Measurements from ENCODE around the gene SNED1. TPM values are rescaled to one million over a fixed set of nuclear protein-coding genes. Genes with fewer than 3 reads are reported as not detected.

Gene SNED1
- total RNA-seq, 1 donor from 2014 or later: 7.4 TPM

DNA sequence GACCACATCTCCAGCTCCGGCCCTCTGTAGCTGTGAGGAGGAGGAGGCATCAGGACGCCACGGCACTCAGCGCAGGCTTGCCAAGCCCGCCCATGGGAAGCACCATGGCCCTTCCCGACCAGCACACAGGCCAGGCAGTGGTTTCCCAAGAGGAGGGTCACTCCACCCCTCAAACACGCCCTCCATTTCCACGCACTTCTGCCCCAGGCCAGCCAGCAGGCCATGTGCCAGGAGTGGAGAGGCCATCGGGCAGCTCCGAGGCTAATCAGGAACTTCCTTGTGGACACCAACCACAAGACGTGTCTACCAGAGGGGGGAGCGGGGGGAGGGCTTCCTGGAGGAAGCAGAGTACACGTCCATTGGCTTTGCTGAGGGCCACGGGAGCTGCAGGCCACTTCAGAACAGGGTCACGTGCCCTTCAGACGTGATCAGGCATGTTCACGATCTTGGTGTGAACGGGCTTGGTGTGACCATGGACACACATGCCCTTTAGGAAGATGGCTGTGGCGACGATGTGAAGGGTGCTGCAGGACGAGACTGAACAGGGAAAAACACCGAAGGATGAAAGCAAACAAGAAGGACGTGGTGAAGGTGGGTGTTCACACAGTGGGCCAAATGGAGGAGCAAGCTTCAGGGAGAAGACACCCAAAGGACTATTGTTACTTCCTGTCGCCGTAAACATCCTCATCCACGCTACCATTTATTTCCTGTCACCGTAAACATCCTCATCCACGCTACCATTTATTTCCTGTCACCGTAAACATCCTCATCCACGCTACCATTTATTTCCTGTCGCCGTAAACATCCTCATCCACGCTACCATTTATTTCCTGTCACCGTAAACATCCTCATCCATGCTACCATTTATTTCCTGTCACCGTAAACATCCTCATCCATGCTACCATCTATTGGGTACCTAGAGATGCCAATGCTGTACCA lies 110.1 kb downstream of the SNED1 start:
- DNase-seq: no peak
- ATAC-seq: no peak
- intact Hi-C loops (cut with micrococcal nuclease): no loop called here

DNA sequence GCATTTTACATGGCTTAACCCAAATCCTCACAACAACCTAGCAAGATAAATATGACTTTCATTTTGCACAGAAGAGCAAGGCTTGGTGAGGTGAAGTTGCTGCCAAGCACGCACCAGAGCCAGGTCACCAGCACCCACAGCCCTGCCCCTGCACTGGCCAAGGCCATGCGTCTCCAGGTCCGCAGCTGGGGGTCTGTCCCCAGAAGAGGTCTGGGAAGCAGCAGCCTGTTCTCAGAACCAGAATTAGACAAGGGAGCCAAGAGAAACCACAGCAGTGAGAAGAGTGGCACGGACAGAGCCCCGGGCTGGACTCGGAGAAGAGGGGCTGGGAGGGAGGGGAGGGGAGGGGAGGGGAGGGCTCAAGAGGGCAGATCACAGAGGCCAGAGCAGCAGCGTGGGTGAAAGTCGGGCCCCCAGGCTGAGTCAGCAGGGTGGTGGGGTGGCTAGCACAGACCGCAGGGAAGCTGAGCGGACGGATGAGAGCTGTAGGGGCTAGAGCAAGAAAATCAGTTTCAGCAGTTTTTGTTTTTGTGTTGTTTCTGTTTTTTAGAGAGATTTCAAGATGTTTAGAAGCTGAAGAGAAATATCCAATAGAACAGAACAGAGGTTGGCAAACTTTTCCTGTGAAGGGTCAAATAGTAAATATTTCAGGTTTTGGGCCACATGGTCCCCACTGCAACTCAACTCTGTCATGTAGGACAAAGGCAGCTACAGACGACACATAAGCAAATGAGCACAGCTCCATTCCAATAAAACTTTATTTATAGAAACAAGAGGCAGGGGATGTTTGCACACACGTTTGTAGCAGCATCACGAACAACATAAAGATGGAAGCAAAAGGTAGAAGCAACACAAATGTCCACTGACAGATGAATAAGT lies 111.0 kb downstream of the SNED1 start:
- DNase-seq (no peak), ATAC-seq (no peak)
- intact Hi-C loops (cut with micrococcal nuclease): no loop called here

DNA sequence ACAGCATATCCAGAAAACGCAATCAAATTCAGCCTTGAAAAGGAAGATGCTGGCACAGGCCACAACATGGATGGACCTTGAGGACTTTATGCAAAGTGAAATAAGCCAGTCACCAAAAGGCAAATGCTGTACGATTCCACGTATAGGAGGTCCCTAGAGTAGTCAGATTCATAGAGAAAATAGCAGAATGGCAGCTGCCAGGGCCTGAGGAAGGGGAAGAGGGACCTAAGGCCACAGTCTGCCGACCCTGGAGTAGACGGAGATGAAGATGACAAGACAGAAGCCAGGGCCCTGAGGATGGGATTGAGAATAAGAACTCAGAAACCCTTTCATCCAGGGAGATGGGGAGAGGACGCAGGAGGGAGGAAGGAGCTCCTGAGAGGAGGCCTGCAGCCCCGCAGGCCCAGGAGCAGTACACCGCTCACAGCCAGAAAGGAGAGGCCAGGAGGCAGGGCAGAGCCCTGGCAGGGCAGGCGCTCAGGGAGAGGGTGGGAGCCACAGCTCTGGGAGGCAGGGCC lies 111.7 kb downstream of the SNED1 start:
- intact Hi-C loops (cut with micrococcal nuclease): no loop called here
- ATAC-seq (no peak), DNase-seq (no peak)

DNA sequence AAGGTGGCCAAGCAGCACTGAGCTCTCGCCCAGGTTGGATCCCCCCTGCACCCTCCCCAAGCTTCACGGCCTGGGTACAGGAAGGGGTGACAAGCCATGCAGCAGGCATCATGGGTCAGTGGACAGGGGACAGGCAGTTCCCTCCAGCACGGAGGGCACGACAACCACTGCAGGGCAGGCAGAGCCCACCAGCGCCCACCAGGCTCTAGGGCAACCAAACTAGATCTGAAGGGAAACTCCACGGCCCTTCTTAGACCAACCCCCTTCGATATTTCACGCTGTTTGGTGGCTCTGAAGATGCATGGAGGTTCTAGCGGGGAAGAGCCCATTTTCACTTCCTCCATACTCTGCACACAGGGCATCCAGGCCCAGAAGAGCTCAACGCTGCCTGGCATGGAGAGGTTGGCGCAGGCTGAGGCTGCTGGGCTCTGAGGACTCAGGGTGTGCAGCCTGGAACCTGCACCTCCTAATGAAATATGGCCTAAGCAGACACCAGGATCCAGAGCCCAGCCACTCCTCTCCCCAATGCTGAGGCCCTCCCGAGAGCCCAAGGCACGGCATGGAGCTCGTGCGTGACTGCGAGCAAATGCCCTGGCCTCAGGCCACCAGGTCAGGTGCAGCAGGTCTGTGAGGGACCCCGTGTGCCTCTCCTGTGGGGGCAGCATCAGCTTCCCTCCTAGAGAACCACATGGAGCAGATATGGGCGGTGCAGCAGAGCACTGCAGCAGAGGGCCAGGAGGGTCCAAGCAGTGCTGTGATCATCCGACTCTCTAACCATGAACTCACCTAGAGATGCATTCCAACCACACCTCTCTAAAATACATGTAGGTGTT lies 112.4 kb downstream of the SNED1 start:
- intact Hi-C loops (cut with micrococcal nuclease): no loop called here
- ATAC-seq (no peak), DNase-seq (no peak)

DNA sequence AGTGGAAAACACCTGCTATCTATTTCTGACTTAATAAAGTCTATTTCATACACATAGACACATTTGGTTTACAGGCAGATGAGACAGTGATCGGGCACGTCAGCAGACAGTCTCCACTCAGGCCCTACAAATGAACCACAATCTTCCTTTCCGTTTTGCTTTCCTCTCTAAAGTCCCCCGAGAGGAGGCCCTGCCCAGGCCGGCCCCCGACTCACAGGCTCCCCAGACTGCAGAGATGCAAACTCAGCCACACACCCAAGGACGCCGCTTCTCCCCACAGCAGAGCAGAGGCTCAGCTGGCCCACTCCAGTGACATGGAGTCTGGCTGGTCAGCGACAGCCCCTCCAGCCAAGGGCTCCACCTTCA lies 113.0 kb downstream of the SNED1 start:
- ATAC-seq (no peak), DNase-seq (no peak)
- intact Hi-C loops (cut with micrococcal nuclease): no loop called here

DNA sequence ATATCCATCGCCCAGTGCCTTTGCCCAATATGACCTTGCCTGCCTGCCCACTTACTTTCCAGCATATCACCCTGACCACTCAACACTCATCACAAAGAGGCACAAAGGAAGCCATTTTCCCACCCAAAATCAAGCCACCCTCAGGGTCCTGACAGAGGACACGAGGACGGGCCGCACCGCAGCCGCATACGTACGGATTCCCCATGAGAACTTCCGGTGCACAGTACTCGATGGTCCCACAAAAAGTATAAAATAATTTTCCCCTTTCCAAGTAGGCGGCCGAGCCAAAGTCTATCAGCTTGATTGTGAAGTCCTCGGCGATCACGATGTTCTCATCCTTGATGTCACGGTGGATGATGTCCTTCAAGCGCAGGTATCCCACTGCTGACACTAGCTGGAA lies 113.6 kb downstream of the SNED1 start:
- ATAC-seq (no peak), DNase-seq (no peak)
- intact Hi-C loops (cut with micrococcal nuclease): no loop called here

DNA sequence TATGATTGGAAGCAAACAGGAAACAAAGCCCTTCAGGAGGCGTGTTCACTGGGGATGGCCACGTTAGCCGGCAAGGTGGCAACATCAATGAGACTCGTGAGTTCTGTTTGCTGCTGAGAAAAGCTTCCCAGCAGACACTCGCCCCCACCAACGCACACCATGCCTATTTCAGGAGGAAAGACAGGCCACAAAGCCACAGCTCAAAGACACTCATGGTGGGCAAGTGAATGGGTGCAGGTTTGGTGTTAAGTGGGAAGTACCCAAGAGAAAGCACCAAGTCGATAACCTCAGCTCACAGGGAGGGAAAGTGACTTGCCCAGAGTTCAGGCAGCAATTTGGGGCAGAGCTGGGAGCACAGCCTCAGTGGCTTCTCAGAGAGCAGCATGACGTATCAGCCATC lies 114.2 kb downstream of the SNED1 start:
- ATAC-seq (no peak), DNase-seq (no peak)
- intact Hi-C loops (cut with micrococcal nuclease): no loop called here

DNA sequence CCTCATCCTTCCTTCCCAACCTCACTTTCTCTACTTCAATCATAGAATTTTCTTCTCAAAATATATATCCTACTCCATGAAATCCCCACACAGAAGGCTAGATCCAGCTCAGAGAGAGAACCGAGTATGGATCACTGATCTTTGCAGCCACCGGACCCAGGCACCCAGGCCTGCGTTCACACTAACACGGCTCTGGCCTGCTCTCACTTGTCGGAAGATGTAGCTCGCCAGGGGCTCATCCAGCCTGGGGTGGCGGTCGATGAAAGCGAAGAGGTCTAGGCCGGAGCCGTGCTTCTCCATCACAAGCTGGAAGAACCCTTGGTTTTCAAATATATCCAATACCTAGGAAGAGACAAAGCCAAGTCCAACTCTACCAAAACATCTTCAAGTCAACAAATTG lies 116.4 kb downstream of the SNED1 start:
- intact Hi-C loops (cut with micrococcal nuclease): no loop called here
- no peak for DNase-seq
- ATAC-seq: no peak

DNA sequence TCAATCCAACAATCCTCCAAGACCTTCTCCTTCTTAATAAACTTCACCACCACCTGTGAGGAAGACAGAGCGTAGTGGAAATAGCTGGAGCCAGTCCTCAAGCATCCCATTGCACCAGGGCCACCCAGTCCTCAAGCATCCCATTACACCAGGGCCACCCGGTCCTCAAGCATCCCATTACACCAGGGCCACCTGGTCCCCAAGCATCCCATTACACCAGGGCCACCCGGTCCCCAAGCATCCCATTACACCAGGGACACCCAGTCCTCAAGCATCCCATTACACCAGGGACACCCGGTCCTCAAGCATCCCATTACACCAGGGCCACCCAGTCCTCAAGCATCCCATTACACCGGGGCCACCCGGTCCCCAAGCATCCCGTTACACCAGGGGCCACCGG lies 116.9 kb downstream of the SNED1 start:
- intact Hi-C loops (cut with micrococcal nuclease): no loop called here
- no peak for ATAC-seq
- no peak for DNase-seq

DNA sequence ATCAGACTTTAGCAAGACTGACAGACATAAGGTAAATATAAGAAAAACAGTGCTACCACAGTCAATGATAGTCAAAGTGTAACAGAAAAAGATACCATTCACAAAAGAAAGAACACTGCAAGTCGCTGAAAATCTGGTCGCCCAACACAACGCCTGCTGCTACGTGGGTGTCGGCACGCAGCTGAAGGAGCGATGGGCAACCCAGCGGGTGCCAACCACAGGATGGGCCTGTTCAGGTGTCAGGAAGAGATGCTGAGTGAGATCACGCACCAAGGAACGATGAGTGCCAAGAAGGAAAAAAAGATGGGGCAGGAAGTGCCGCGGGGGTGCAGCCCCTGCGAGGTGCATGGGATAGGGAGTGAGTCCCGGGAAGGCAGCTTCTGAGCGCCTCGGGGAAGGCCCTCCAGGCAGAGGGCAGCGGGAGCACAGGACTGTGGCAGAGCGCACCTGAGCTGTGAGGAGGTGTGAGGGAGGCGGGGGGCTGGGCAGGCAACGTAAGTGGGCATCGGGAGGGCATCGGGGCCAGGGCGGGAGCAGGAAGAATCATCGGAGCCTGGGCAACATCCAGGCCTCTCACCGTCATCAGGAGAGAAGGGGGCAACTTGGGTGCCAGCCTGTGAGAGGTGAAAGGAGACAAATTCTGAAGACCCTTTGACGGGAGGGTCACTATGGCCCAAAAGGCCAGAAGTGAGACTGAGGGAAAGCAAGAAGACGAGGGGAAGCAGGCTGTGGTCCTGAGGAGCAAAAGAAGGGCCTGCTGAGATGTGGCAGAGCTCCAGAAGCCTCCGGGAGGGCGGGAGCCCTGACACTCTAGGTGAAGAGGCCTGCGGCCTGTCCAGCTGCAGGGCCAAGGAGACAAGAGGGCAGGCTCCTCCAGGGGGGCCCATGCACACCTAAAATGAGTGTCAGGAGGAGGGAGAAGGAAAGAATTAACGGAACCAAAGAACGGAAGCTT lies 118.5 kb downstream of the SNED1 start:
- ATAC-seq: no peak
- peak; percentile 16 for DNase-seq

DNA sequence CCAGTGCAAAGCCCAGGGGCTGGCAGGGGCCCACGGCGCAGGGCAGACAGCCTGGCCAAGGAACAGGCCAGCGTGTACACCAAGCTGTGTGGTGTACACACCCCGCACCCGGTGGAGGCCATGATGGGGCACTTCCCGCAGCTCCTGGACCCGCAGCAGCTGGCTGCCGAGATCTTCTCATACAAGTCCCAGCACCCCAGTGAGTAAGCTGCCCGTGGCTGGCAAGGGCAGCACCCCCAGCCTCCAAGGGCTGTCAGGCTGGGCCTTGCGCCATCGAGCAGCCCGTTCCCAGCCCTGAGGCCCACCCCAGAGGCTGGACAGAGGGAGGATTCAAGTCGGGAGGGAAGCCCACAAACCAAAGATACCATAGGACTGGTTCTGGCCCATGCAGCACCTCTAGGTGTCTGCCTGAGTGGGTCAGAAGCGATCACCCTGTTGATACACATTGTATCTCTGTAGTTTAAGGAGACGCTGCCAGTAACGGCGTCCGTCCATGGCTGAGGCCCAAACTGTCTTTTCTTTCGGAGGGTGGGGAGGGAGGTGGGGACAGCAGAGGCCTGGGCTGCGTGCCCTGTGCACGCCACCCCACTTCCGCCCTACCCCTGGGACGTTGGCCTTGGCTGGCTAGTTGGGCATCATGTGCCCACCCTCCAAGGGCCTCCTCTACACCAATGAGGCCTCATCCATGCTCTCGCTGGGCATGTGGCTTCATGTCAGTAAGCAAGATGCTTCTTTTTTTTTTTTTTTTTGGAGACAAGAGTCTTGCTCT lies 120.5 kb downstream of the SNED1 start:
- intact Hi-C loops (cut with micrococcal nuclease): no loop called here
- DNase-seq (peak; percentile 19), ATAC-seq (no peak)

More for the DNA sequence above, 118.5 kb downstream of the SNED1 start:
- intact Hi-C loops (cut with micrococcal nuclease): no loop called here

DNA sequence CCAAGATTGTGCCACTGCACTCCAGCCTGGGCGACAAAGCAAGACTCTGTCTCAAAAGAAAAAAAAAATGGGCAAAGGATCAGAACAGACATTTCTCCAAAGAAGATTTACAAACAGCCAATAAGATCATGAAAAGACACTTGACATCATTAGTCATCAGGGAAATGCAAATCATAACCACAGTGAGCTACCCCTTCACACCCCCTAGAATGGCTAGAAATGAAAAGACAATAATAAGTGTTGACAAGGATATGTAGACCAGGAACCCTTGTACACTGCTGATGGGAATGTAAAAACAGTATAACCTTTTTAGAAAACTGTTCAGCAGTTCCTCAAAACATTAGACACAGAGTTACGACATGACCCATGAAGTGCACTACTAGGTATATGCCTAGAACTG lies 122.0 kb downstream of the SNED1 start:
- intact Hi-C loops (cut with micrococcal nuclease): no loop called here
- no peak for ATAC-seq
- no peak for DNase-seq

DNA sequence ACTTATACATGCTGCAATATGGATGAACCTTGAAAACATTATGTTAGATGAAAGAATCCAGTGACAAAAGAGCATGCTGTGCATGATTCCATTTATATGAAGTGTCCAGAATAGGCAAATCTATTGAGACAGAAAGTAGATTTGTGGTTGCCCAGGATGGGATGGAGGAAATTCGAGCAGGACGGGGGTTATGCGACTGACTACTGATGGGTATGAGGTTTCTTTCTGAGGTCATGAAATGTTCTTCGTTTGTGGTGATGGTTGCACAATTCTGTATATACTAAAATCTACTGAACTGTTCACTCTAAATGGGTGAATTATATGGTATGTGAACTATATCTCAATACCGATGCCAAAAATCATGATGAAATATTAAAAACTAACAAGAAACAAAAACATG lies 122.6 kb downstream of the SNED1 start:
- DNase-seq (no peak), ATAC-seq (no peak)
- intact Hi-C loops (cut with micrococcal nuclease): no loop called here

DNA sequence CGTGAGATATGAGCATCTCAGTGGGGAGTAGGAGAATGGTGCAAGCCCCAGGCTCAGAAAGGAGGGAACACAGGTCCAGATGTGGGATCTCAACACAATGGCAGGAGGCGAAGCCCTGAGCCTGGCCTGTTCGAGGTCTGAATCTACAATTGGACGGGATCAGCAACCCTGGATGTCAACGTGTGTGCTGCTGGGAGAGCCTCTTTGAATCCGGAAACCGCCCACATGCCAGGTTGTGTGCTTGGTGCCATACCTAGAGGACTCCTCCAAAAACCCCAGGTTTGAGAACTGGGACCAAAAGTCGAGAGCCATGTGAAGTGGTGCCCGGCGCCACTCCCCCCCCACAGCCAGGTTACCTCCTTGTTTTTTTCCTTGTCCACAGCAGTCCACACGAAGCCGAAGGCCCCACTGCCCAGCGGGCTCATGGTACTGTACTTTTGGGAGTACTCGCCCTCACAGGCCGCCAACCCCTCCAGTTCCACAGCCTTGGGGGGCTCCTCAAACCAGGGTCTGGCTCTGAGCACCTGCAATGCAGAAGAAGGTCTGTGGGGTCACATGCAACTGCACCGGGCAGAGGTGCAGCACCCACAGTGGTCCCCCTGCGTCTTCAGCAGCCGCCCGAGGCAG lies 124.1 kb downstream of the SNED1 start:
- DNase-seq (no peak), ATAC-seq (no peak)
- intact Hi-C loops (cut with micrococcal nuclease): no loop called here

DNA sequence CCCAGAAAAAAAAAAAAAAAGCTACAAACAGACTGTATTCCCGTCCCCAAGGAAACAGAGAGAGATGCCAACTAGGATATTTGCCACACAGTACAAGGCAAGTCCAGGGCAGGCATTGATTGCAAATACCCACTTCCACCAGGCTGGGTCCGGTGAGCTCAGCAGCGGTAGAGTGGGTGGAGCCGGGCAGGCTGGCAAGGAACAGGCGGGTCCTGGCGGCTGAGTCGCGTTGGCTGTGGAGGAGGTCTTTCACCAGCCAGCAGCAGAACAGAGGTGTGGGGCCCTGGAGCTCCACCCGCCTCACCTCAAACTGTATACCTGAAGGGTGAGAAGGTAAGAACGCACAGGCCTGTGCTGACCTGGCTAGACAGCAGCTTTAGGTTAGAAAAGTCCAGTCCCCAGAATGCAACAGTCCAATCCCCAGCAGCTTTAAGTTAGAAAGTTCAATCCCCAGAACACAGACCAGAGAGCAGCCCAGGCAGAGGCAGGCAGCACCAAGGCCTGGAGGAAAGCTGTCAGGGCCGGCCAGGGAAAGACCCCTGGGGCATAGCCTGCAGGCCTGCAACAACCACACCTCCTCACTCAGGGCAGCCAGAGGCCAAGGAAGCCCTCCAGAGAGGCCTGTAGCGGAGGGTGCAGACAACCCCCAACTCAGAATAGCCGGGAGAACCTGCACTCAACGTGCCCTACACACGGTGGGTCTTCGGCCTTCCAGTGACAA lies 125.6 kb downstream of the SNED1 start:
- no peak for DNase-seq
- ATAC-seq: no peak

DNA sequence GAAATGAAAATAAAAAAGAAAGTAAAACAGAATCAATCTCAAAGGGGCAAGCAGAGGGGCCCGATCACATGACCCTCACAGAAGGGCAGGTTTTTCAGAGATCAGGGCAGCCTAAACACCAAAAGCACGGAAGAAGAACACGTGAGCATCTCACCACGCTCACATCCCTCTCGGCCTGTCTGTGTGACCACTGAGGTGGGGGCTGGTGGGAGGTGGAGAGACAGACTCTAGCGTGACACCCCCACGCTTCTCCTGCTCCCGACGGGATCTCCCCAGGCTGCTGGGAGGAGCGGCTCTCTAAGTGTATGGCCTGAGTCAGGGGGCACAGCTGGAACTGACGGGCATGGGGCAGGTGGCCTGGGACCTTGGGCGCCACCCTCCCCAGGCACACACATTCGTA lies 127.2 kb downstream of the SNED1 start:
- intact Hi-C loops (cut with micrococcal nuclease): no loop called here
- ATAC-seq (no peak), DNase-seq (no peak)

More for the DNA sequence above, 125.6 kb downstream of the SNED1 start:
- intact Hi-C loops (cut with micrococcal nuclease): no loop called here

All from left ventricle myocardium superior (tissue), 1 donor.